Stimulated activated CD4-positive, alpha-beta T cell treated with anti-CD3 and anti-CD28 coated beads, Interleukin-2, amount 100 ng/mL, for 4 hours (primary cell): ENCODE measurements around the gene SMAD2.
"Not testable (repeated sequence)": the region's sequence is repeated elsewhere in the genome, so short reads cannot be mapped to it uniquely, and the experiment has no call there.

Source experiments
- DNase-seq: peaks from one replicate; pipeline ENCODE4 v3.0.0-alpha.2; 2020; ENCODE audit warnings: low read depth

SMAD2 gene

DNA sequence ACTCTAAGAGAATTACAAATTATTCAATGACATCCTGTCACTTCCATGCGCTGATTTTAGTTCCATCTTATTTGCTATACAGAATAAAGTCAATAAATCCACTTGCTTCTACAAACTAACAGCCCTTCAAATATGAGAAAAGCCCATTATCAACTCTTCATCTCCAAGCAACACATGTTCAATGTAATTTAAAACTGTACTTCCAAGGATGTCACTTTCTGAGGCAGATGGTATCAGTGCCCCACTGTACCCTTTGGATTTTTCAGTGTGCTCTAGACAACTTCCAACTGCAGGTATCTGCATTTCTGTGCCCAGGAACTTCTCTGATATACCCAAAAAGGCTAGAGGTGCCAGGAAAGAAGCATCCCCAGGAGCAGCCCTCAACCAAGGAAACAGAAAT is 87.6 kb downstream of the SMAD2 start:
- no peak for DNase-seq

DNA sequence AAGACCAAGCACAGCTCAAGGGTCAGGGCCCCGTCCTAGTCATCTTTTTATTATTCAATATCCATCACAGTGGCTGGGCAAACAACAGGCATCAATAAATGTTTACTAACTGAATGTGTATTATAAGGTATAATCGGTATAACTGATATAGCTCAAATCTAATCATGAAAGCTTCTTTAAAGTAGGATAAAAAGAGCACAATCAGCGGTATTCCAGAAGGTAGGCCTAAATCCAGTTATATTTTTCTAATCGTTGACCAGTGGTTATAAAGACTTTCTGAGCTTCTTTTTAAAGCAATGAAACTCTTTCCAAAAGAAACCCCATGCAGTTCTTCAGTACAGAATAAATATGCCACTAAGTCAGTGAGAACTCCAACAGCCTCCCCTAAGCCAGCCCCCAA is 92.1 kb downstream of the SMAD2 start:
- DNase-seq, result no peak

DNA sequence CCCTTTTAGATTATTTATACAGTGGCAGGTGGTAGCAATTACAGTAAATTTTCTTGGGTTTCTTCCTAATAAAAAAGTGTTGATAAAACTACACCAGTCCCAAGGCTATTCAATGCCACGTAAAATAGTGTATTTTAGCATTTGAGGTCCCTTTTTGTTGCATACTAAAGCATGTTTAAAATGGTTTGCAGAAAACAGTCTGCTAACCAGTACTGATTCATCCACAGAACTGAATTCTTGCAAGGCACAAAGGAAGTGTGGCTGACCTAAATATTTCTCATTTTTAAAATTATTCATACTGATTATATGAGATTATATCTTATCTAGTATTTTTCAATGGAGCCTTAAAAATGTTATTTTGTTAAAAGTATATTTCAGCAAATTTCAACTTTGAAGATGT is 98.1 kb downstream of the SMAD2 start:
- DNase-seq, result no peak

DNA sequence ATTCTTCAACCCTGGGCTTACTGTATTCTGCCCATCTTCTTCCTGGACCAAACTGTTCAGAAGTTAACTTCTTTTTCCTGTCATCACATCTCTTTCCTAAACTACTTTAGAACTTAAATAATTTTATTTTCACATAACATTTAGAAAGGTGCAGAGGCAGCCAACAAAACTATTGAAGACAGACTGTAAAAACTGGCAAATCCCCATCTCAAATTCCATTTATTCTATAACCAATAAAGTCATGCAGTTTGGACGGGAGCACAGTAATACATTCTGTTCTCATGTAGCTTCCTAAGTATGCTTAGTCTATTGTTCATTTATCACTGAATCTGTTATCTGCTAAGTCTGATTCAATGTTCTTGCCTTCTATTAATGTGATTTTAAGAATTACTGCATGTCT is 99.1 kb downstream of the SMAD2 start:
- no peak for DNase-seq

DNA sequence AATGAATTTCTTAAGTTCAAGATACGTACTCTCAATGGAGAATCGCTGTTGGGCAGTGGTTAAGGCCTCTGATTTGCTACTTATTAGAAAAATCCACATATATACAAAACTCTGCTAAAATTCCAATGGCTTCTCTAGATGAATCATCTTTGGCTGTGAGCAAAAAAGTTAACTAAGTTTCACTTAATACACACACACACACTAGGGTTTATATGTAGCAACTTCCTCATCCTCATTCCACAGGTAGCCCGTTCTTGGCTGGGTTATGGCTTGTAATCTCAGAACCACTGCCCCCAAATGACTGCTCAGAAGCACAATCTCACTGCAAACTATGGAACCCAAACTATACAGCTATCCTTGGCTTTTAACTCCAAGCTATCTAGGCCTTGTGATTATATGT is 99.7 kb downstream of the SMAD2 start:
- no peak for DNase-seq

DNA sequence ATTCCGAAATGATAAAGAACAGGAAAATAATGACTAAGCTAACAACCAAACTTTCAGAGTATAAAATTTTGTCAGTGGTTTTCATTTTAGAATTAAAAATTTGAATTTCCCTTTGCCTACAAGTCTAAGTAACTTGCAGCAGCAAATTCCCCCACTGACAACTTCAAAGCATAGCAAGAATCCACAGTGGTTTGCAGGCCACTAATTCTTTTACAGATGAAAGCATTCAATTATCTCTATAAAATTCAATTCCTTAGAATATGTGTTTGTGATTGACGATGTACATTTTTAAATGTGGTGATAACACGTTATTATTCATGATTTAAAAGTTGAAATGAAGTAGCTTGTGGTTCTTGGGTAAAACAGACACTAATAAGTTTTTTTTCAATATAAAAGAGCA is 100.6 kb downstream of the SMAD2 start:
- DNase-seq, result no peak

DNA sequence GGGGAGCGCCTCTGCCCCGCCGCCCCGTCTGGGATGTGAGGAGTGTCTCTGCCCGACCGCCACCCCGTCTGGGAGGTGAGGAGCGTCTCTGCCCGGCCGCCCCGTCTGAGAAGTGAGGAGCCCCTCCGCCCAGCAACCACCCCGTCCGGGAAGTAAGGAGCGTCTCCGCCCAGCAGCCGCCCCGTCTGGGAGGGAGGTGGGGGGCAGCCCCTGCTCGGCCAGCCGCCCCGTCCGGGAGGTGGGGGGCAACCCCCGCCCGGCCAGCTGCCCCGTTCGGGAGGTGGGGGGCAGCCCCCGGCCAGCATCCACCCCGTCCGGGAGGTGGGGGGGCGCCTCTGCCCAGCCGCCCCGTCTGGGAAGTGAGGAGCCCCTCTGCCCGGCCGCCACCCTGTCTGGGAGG is 102.4 kb downstream of the SMAD2 start:
- DNase-seq, result not testable (repeated sequence)

DNA sequence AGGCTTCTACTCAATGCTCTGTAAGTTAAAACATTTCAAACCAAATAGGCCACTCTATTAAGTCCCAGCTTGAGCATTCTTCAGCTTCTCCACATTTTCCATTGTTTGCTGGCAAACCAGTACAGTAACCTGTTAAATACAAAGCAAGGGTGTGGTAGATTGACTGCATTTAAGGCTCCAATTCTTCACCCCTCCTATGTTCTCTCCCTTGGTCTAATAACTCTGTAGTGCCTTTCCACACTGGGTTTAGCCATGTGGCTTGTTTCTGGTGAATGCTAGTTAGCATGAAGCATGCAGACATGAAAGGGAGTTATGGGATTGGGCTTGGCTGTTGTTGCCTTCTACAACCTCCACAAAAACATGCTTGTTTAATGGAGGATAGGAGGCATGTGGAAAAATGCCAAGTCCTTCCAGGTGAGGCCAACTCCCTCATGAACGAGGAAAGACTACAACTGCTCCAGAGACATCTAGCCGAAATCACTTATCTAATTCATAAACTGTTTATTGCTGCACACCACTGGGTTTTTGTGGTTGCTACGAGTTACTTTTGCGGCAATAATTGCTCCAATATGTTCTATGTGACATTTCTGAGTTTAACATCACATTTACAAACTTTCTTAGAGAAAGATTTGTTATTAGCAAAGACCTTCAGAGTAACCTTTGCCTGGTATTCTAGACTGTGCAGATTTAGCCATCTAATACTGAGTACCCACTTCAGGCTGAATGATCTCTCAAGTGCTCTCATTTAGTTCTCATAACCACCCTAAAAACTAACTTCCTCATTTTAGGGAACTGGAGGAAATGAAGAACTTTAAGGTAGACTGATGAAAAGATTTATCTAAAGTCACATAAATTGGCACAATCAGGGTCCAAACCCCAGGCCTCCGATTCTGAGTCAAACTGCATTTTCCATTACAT is 104.0 kb downstream of the SMAD2 start:
- DNase-seq, result no peak

DNA sequence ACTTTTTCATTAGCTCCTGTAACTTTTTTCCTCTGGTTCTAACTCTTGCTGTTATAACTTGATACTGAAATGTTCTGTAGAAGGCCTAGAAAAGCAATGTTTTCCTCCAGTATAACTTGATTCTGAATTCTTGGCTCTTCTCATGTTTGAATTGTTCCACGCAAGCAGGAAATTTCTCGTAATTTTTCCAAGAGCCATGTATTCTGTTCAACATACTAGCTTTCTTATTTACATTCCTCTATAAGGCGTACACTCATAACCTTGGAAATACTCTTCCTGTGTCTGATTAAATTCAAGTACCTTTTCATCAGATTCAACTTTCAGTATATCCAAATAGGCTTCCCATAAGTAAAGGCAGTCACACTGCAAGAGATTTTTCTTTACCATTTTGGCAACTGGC is 109.1 kb downstream of the SMAD2 start:
- no peak for DNase-seq

DNA sequence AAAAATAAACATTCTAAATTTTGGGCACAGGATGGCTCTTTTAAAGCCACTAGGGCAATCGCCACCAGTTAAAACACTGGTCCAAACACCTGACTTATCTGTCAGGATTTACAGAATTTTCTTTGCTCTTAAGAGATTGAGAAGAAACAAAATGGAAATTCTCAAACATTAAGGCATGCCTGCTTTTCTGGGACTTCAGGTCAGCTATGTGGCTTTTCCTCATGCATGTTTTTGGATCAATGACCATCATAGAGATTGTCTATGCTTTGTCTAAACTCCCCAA is 112.7 kb downstream of the SMAD2 start:
- no peak for DNase-seq

DNA sequence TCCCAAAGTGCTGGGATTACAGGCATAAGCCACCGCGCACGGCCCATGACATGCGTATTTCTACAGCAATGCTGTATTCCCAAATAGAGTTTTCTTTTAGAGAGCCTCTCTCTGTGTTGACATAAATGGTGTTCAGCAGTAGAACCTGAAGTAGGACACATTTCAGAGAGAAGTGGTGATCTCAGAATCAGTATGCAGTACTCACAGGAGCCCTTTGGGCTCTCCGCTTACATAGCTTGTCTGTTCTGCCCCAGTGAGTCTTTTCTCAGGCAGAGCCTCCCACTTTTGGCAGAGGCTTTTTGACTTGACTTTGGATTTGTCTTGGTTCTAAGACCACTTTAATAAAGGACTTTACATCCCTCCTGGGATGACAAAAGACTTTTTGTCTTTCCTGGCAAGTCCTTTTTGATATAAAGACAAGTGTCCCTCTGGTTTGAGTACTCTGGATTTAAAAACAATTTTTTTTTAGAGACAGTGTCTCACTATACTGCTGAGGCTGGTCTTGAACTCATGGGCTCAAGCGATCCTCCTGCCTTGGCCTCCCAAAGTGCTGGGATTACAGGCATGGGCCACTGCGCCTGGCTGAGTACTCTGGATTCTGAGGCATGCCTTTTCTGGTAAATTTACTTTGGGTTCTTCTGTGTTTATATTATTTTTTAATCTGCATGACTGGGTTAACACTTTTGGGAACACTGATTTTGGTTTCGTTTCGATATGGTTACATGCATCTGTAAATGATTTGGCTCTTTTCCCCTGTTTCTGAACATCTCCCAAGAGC is 113.3 kb downstream of the SMAD2 start:
- DNase-seq, result no peak

DNA sequence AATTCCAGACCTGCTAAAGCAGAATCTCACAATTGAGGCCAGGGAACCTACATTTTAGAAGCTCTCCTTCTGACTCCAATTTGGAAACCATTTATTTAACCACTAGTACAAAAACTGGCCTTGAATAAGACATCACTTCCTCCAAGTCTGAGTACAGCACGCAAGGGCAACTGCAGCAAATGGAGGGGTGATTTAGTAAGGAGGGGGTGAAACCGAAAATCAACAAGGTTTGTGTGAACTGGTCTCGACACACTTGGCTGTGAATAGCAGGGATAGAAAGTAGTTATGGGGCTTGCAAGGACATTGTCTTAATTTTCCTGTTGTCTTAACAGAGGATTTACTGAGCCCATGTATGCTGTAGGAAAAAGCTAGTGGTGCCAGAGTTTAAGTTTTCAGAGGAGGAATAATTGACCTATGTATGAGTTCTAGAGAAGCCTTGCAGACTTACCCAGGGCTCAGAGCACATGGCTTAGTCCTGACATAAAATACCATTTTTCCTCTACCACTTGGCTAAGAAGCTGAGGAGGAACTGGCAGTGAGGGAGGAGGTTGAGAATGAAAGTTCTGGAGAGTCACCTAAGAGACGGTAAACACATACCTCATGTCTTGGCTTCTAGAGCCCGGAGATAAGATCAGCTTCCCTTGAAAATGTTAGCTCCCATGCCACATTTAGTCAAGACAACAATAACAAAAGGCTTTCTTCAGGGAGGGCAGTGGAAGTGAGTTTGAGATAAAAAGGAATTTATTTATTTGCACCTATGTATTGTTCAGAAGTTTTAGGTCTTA is 114.8 kb downstream of the SMAD2 start:
- DNase-seq, result no peak

DNA sequence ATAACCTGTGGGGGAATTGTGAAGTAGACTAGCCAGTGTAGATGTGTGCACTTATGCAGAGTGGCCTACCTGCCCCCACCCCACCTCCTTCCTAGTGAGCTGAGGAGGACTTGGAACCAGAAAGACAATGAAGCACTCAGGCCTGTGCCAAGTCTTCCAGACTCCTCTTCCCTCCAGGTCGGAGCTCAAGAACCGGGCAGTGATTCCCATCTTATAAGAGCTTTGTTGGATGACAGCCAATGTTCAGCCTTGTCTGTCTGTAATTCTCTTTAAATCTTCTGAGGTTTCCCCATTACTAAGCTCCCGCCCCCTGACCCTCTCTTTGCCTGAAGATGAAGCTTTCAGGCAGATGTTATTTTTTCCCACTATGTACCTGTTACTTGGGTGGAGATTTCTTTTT is 121.0 kb downstream of the SMAD2 start:
- DNase-seq, result no peak

DNA sequence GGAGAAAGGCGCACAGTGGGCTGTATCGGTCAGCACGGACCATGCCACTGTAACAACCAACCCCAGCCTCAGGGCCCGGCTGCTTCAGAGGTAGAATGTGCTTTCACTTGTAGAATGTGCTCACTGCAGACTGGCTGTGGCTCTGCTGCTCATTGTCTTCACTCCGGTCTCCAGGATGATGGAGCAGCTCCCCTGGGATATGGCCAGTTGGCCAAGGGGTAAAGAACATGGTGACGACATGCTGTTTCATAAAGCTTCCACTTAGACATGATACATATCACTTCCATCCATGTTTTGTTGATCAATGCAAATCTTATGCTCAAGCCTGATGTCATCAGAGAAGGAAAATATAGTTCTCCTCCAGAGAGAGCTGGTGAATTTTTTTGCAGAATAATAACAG is 127.7 kb downstream of the SMAD2 start:
- DNase-seq, result no peak

DNA sequence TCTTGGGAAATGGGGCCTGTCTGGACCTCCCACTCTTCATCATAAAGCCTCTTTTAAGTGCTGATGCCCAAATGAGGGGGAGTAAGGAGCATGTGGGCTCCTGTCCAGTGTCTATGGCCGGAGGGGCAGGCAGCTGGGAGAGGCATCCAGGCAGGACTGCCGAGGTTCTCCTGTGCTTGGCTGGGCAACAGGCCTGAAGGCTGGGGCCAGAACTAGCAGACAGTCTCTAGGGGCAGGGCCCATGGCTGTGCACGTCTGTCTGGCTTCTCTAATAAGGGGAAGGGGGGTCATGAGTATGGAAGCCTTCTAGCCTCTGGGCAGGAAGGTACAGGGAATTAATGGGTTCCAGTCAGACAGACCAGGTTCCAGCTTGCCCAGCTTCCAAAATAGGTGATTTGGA is 128.6 kb downstream of the SMAD2 start:
- no peak for DNase-seq

DNA sequence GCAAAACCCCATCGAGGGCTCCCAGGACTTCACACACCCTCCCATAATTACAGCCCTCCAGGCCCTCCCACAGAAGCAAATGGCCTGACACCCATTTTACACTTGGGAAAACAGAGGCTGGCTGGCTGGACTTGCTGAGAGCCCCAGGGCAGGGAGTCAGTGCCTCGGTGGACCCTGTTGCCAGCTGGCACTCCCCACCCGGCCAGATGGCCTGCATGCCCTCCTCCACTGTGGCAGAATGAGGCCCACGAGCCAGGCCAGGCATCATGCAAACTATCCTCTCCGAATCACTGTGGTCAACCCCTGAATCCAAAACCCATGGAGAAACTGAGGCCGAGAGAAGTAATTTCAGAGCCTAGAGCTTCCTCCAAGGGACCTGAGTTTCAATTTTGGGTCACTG is 129.7 kb downstream of the SMAD2 start:
- no peak for DNase-seq

DNA sequence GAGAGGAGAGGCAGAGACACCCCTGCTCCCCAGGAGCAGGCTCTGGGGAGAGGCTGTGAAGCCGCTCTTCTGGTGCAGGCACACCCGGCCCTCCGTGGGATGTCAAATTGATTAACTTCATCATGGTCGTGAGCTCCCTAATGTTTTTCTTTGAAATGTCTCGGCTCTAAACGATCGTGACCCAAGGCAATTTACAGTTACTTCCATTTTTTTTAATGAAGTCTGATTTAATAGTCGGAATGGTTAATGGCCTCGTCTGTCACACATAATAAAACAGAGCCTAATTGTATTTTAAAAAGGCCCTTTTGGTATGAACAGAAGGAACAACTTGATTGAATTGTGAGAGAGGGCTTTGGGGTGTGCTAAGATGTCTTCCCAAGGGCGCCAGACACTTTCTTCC is 130.2 kb downstream of the SMAD2 start:
- DNase-seq, result no peak

DNA sequence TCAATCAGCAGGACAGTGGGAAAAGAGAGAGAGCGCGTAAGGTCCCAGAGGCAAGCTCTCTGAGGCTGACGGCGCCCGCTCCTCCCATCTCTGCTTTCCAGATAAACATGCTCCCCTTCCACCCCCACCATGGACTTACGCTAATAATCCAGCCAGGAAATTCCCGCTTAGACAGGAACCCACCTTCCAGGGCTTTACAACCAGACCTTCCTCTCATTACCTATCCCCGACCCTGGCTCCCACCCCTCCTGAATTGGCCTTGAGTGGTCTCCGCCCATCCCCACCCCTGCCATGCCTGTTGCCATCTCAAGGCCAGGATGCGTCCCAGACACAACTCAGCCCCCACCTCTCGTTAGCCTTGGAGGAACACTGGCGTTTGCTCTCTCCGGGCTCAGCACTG is 131.1 kb downstream of the SMAD2 start:
- DNase-seq, result no peak

DNA sequence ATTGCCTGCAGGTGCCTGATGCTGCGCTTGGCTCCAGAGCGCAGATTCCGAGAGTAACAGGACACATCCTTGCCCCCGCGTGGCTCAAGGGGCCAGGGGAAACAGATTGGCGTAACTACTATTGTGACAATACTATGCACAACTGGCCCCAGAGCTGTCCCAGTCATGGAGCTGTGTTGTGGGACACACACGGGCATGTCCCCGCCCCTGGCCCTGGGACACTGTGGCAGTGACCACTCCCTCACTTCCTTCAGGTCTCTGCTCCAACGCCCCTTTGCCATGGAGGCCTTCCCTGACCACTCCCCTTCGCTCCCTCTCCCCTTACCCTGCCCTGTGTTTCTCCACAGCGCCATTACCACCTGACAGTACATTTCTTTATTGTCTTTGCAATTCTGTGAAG is 132.1 kb downstream of the SMAD2 start:
- DNase-seq, result no peak

DNA sequence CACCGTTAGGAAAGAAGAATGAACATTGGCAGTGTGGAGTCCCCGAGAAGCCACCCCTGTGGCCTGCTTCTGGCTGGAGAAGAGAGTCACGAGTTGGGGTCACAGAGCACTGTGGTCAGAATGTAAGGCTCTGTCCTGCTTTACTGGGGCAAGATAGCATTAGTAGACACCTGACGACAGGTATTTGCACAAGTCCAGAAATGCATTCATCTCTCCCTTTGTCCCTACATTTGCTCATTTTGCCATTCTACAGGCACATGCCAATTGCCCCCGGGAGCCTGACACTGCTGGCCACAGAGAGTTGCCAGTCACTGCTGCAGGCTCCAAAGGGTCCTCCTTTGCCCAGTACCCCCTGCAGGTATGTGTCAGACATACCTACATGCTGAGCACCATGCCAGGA is 133.3 kb downstream of the SMAD2 start:
- no peak for DNase-seq

DNA sequence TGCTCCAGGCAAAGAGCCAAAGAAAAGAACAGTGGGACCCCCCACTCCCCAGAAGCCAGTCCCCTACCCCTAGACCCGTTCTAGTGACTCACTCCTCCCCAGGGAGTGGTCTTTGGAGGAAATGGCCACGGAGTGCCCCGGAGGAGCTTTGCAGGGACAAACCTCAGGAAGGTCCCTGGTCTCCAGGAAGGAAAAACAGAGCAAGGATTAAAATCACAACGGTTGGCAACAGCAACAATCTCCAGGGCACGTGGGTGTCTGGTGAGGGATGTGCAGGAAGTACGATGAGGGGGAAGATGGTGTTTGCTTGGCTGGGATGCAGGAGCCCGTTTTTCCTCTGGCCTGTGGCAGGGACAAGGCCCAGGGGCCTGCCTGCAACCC is 135.0 kb downstream of the SMAD2 start:
- no peak for DNase-seq

DNA sequence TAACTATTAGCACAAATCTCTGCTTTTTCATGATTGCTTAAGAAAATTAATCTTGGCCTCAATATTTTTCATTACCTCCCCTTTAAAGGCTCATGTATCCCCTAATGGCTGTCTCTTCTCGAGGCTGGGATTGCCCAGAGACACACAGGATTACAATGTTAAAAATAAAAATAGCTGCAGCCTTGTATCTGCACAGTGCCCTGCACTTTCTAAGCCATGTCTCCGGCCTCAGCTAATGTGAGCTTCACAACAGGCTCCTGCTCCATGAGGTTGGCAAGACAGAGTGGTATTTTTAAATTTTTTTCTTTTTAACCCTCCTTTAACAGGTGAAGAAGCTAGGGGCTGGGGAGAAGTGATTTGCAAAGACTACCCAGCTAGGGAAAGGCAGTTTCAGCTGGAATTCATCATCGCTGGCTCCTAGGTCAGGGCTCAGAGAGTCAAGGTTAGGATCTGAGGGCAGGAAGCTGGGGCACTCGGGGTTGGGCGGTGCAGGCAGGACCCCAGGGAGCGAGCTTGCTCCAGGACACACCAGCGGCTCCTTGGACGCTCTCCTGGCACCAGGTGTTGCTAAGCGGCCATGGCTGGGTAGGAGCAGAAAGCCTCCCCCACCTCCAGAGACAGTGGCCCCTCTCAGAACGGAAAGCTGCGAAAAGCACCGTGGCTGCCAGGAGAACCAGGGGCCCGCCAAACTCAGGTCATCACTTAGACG is 135.6 kb downstream of the SMAD2 start:
- no peak for DNase-seq
